ENCODE measurements around the gene DGCR6L.
"Not testable (repeated sequence)": the region's sequence is repeated elsewhere in the genome, so short reads cannot be mapped to it uniquely, and the experiment has no call there.

Gene DGCR6L

GRCh38 chr22:20357967-20358366, 38.1 kb upstream of the DGCR6L start:
- H3K4me1 ChIP-seq (ENCODE audit: insufficient read depth, poor library complexity, severe bottlenecking); H3K4me3 ChIP-seq (ENCODE audit: severe bottlenecking); H3K9me3 ChIP-seq (ENCODE audit: severe bottlenecking); H3K36me3 ChIP-seq (ENCODE audit: low read depth); ATAC-seq (ENCODE audit: low read depth); DNase-seq (ENCODE audit: low spot score); H3K27me3 ChIP-seq (ENCODE audit: insufficient read depth, poor library complexity, severe bottlenecking); H3K27ac ChIP-seq (ENCODE audit: poor library complexity, severe bottlenecking): not testable (repeated sequence)

- H3K4me1 ChIP-seq (ENCODE audit: insufficient read depth, poor library complexity, severe bottlenecking); DNase-seq (ENCODE audit: low spot score); H3K9me3 ChIP-seq (ENCODE audit: severe bottlenecking); ATAC-seq (ENCODE audit: low read depth); H3K36me3 ChIP-seq (ENCODE audit: low read depth); H3K27me3 ChIP-seq (ENCODE audit: insufficient read depth, poor library complexity, severe bottlenecking); H3K27ac ChIP-seq (ENCODE audit: poor library complexity, severe bottlenecking); H3K4me3 ChIP-seq (ENCODE audit: severe bottlenecking): not testable (repeated sequence)
These were observed 37.0 kb upstream of the DGCR6L start for GRCh38 chr22:20356906-20357305.

- not testable (repeated sequence) for H3K9me3 ChIP-seq (ENCODE audit: severe bottlenecking); DNase-seq (ENCODE audit: low spot score); H3K27ac ChIP-seq (ENCODE audit: poor library complexity, severe bottlenecking); H3K36me3 ChIP-seq (ENCODE audit: low read depth); ATAC-seq (ENCODE audit: low read depth); H3K27me3 ChIP-seq (ENCODE audit: insufficient read depth, poor library complexity, severe bottlenecking); H3K4me3 ChIP-seq (ENCODE audit: severe bottlenecking); H3K4me1 ChIP-seq (ENCODE audit: insufficient read depth, poor library complexity, severe bottlenecking)
These were observed 36.2 kb upstream of the DGCR6L start for GRCh38 chr22:20355939-20356636.

- H3K36me3 ChIP-seq (ENCODE audit: low read depth): no peaks in the 10 kb centered on the region
- no peaks in the 10 kb centered on the region for H3K27me3 ChIP-seq (ENCODE audit: insufficient read depth, poor library complexity, severe bottlenecking)
- no peak for TF ChIP-seq CTCF (IDR thresholded peaks at IDR 0.05; ENCODE audit: poor library complexity, severe bottlenecking)
- DNase-seq (ENCODE audit: low spot score) (no peak), ATAC-seq (ENCODE audit: low read depth) (no peak)
- H3K4me1 ChIP-seq (ENCODE audit: insufficient read depth, poor library complexity, severe bottlenecking): no peaks in the 10 kb centered on the region
- H3K9me3 ChIP-seq (ENCODE audit: severe bottlenecking): no peaks in the 10 kb centered on the region
- H3K27ac ChIP-seq (ENCODE audit: poor library complexity, severe bottlenecking): no peak overlapping the region
- no peak overlapping the region for H3K4me3 ChIP-seq (ENCODE audit: severe bottlenecking)
These were observed 34.5 kb upstream of the DGCR6L start for GRCh38 chr22:20354238-20354975.

GRCh38 chr22:20352536-20352935, 32.7 kb upstream of the DGCR6L start:
- H3K27me3 ChIP-seq (ENCODE audit: insufficient read depth, poor library complexity, severe bottlenecking); H3K9me3 ChIP-seq (ENCODE audit: severe bottlenecking); ATAC-seq (ENCODE audit: low read depth); H3K36me3 ChIP-seq (ENCODE audit: low read depth); H3K4me1 ChIP-seq (ENCODE audit: insufficient read depth, poor library complexity, severe bottlenecking); H3K4me3 ChIP-seq (ENCODE audit: severe bottlenecking); DNase-seq (ENCODE audit: low spot score); H3K27ac ChIP-seq (ENCODE audit: poor library complexity, severe bottlenecking): not testable (repeated sequence)

- H3K36me3 ChIP-seq (ENCODE audit: low read depth); H3K4me1 ChIP-seq (ENCODE audit: insufficient read depth, poor library complexity, severe bottlenecking); H3K4me3 ChIP-seq (ENCODE audit: severe bottlenecking); DNase-seq (ENCODE audit: low spot score); H3K9me3 ChIP-seq (ENCODE audit: severe bottlenecking); H3K27ac ChIP-seq (ENCODE audit: poor library complexity, severe bottlenecking); ATAC-seq (ENCODE audit: low read depth); H3K27me3 ChIP-seq (ENCODE audit: insufficient read depth, poor library complexity, severe bottlenecking): not testable (repeated sequence)
These were observed 26.7 kb upstream of the DGCR6L start for GRCh38 chr22:20346553-20346952.

GRCh38 chr22:20338291-20338690, 18.4 kb upstream of the DGCR6L start:
- H3K4me3 ChIP-seq (ENCODE audit: severe bottlenecking); H3K9me3 ChIP-seq (ENCODE audit: severe bottlenecking); H3K27me3 ChIP-seq (ENCODE audit: insufficient read depth, poor library complexity, severe bottlenecking); H3K27ac ChIP-seq (ENCODE audit: poor library complexity, severe bottlenecking); H3K36me3 ChIP-seq (ENCODE audit: low read depth); H3K4me1 ChIP-seq (ENCODE audit: insufficient read depth, poor library complexity, severe bottlenecking); ATAC-seq (ENCODE audit: low read depth); DNase-seq (ENCODE audit: low spot score): not testable (repeated sequence)

GRCh38 chr22:20337807-20338206, 17.9 kb upstream of the DGCR6L start:
- H3K4me3 ChIP-seq (ENCODE audit: severe bottlenecking); H3K9me3 ChIP-seq (ENCODE audit: severe bottlenecking); H3K4me1 ChIP-seq (ENCODE audit: insufficient read depth, poor library complexity, severe bottlenecking); ATAC-seq (ENCODE audit: low read depth); DNase-seq (ENCODE audit: low spot score); H3K27ac ChIP-seq (ENCODE audit: poor library complexity, severe bottlenecking); H3K36me3 ChIP-seq (ENCODE audit: low read depth); H3K27me3 ChIP-seq (ENCODE audit: insufficient read depth, poor library complexity, severe bottlenecking): not testable (repeated sequence)

- H3K27me3 ChIP-seq (ENCODE audit: insufficient read depth, poor library complexity, severe bottlenecking); H3K36me3 ChIP-seq (ENCODE audit: low read depth); H3K4me1 ChIP-seq (ENCODE audit: insufficient read depth, poor library complexity, severe bottlenecking); DNase-seq (ENCODE audit: low spot score); H3K4me3 ChIP-seq (ENCODE audit: severe bottlenecking); H3K27ac ChIP-seq (ENCODE audit: poor library complexity, severe bottlenecking); H3K9me3 ChIP-seq (ENCODE audit: severe bottlenecking); ATAC-seq (ENCODE audit: low read depth): not testable (repeated sequence)
These were observed 16.7 kb upstream of the DGCR6L start for GRCh38 chr22:20336561-20336960.

GRCh38 chr22:20328569-20328930, 8.7 kb upstream of the DGCR6L start:
- H3K4me3 ChIP-seq (ENCODE audit: severe bottlenecking); ATAC-seq (ENCODE audit: low read depth); H3K9me3 ChIP-seq (ENCODE audit: severe bottlenecking); H3K36me3 ChIP-seq (ENCODE audit: low read depth); H3K27ac ChIP-seq (ENCODE audit: poor library complexity, severe bottlenecking); H3K4me1 ChIP-seq (ENCODE audit: insufficient read depth, poor library complexity, severe bottlenecking); DNase-seq (ENCODE audit: low spot score); H3K27me3 ChIP-seq (ENCODE audit: insufficient read depth, poor library complexity, severe bottlenecking): not testable (repeated sequence)

- DNase-seq (ENCODE audit: low spot score); ATAC-seq (ENCODE audit: low read depth); H3K4me3 ChIP-seq (ENCODE audit: severe bottlenecking): not testable (repeated sequence)
These were observed 6.1 kb upstream of the DGCR6L start for GRCh38 chr22:20325996-20326395.

More at GRCh38 chr22:20325996-20326395, 6.1 kb upstream of the DGCR6L start:
- not testable (repeated sequence) for H3K27me3 ChIP-seq (ENCODE audit: insufficient read depth, poor library complexity, severe bottlenecking); H3K27ac ChIP-seq (ENCODE audit: poor library complexity, severe bottlenecking); H3K4me1 ChIP-seq (ENCODE audit: insufficient read depth, poor library complexity, severe bottlenecking); H3K36me3 ChIP-seq (ENCODE audit: low read depth); H3K9me3 ChIP-seq (ENCODE audit: severe bottlenecking)
